ENCODE data around the gene ZNF32.

- TF ChIP-seq CTCF (conservative IDR thresholded peaks at IDR 0.05; ENCODE audit: low read depth, low read length) (no peak), EZH2 (IDR thresholded peaks at IDR 0.05; ENCODE audit: borderline replicate concordance, low read depth, low read length, poor library complexity, severe bottlenecking) (no peak)
Measured at GRCh38 chr10:43694526-43694925, 45.8 kb upstream of the ZNF32 start.

Measured in A673 (cell line).